GM23338 (cell line): Measurements from ENCODE around the gene NIM1K. TPM values are rescaled to one million over a fixed set of nuclear protein-coding genes. Genes with fewer than 3 reads are reported as not detected.
A peak's percentile ranks its signal among the peaks of the same experiment; 100 is the strongest.

Experiments used
- ATAC-seq: fragments of 200-7000 bp; cut with Tn5 transposase; 3 replicates; pipeline ENCODE4 v1.9.1; 2020
- DNase-seq: peaks from one replicate; pipeline ENCODE4 v3.0.0-alpha.2; 2015; ENCODE audit warnings: low spot score
- H2AFZ ChIP-seq: fragments of 200-600 bp; sonication (generic); 2 replicates; pipeline ENCODE4 v1.8.0; 2016; ENCODE audit warnings: antibody characterized with exemption, mild to moderate bottlenecking, moderate library complexity
- H3F3A ChIP-seq: fragments of 200-600 bp; sonication (generic); replicated peaks from 2 replicates; pipeline ENCODE4 v1.8.0; 2017; ENCODE audit warnings: antibody characterized with exemption, mixed run types, low read depth
- H3K27ac ChIP-seq: fragments of 200-600 bp; sonication (generic); 2 replicates; pipeline ENCODE4 v1.6.1; 2016; ENCODE audit warnings: low read depth
- H3K27me3 ChIP-seq: fragments of 200-600 bp; sonication (generic); 2 replicates; pipeline ENCODE4 v1.8.0; 2016; ENCODE audit warnings: mild to moderate bottlenecking, mixed run types, moderate library complexity; ENCODE audit not compliant: insufficient read depth
- H3K36me3 ChIP-seq: fragments of 200-600 bp; sonication (generic); 2 replicates; pipeline ENCODE4 v1.8.0; 2016; ENCODE audit warnings: mild to moderate bottlenecking; ENCODE audit not compliant: insufficient read depth
- H3K4me1 ChIP-seq: fragments of 200-600 bp; sonication (generic); 2 replicates; pipeline ENCODE4 v1.8.0; 2016; ENCODE audit warnings: mild to moderate bottlenecking, moderate library complexity; ENCODE audit not compliant: insufficient read depth
- H3K4me2 ChIP-seq: fragments of 200-600 bp; sonication (generic); 2 replicates; pipeline ENCODE4 v1.7.1; 2017; ENCODE audit warnings: mixed run types
- H3K4me3 ChIP-seq: fragments of 200-600 bp; sonication (generic); 2 replicates; pipeline ENCODE4 v1.6.1; 2016; ENCODE audit warnings: mixed run types
- H3K79me2 ChIP-seq: fragments of 200-600 bp; sonication (generic); replicated peaks from 2 replicates; pipeline ENCODE4 v1.8.0; 2017; ENCODE audit warnings: mild to moderate bottlenecking; ENCODE audit not compliant: insufficient read depth
- H3K9me2 ChIP-seq: fragments of 200-600 bp; sonication (generic); 2 replicates; pipeline ENCODE4 v1.8.0; 2017; ENCODE audit not compliant: insufficient read depth
- H4K20me1 ChIP-seq: fragments of 200-600 bp; sonication (generic); replicated peaks from 2 replicates; pipeline ENCODE4 v1.8.0; 2017; ENCODE audit warnings: mild to moderate bottlenecking; ENCODE audit not compliant: insufficient read depth
- H3K27ac Mint-ChIP-seq: 2 replicates; pipeline ENCODE4 v1.8.0; 2020; ENCODE audit warnings: inconsistent platforms, mild to moderate bottlenecking, moderate library complexity, mixed read lengths
- H3K27me3 Mint-ChIP-seq: 3 replicates; pipeline ENCODE4 v1.8.0; 2022; ENCODE audit warnings: low read depth, mild to moderate bottlenecking, moderate library complexity, mixed read lengths, inconsistent platforms; ENCODE audit not compliant: insufficient read depth, poor library complexity
- H3K36me3 Mint-ChIP-seq: 3 replicates; pipeline ENCODE4 v1.8.0; 2021; ENCODE audit warnings: low read depth, mild to moderate bottlenecking, inconsistent platforms, moderate library complexity, mixed read lengths
- H3K4me1 Mint-ChIP-seq: 3 replicates; pipeline ENCODE4 v1.8.0; 2020; ENCODE audit warnings: mild to moderate bottlenecking, inconsistent platforms, mixed read lengths
- H3K4me3 Mint-ChIP-seq: 3 replicates; pipeline ENCODE4 v1.8.0; 2021; ENCODE audit warnings: moderate library complexity, mild to moderate bottlenecking, inconsistent platforms, mixed read lengths
- H3K9me3 Mint-ChIP-seq: 3 replicates; pipeline ENCODE4 v1.8.0; 2020; ENCODE audit warnings: moderate library complexity, mild to moderate bottlenecking, inconsistent platforms, mixed read lengths
- CREB1 ChIP-seq: fragments of 250-450 bp; sonication (Bioruptor Pico); IDR thresholded peaks from 2 replicates; pipeline ENCODE4 v1.5.0; 2020; ENCODE audit warnings: low read depth, mild to moderate bottlenecking, moderate library complexity
- EZH2 ChIP-seq: fragments of 200-600 bp; sonication (generic); IDR thresholded peaks from one replicate; pipeline ENCODE4 v1.8.0; 2017; ENCODE audit warnings: antibody characterized with exemption, mild to moderate bottlenecking, low read depth; ENCODE audit not compliant: unreplicated experiment
- EZH2phosphoT487 ChIP-seq: fragments of 200-600 bp; sonication (generic); IDR thresholded peaks from one replicate; pipeline ENCODE4 v1.8.1; 2018; ENCODE audit warnings: antibody characterized with exemption; ENCODE audit not compliant: unreplicated experiment
- JUNB ChIP-seq: IDR thresholded peaks from one replicate; pipeline ENCODE4 v1.6.1; 2016; ENCODE audit warnings: antibody characterized with exemption; ENCODE audit not compliant: unreplicated experiment
- POLR2AphosphoS5 ChIP-seq: IDR thresholded peaks from 2 replicates; pipeline ENCODE4 v1.6.1; 2016; ENCODE audit warnings: antibody characterized with exemption, low read depth
- REST ChIP-seq: IDR thresholded peaks from one replicate; pipeline ENCODE4 v1.6.1; 2018; ENCODE audit warnings: antibody characterized with exemption; ENCODE audit not compliant: unreplicated experiment
- STAT1 ChIP-seq: IDR thresholded peaks from one replicate; pipeline ENCODE4 v1.6.1; 2016; ENCODE audit warnings: antibody characterized with exemption; ENCODE audit not compliant: unreplicated experiment
- ZNF114 ChIP-seq: fragments of 250-450 bp; sonication (Bioruptor Pico); IDR thresholded peaks from 2 replicates; pipeline ENCODE4 v1.5.0; 2020; ENCODE audit warnings: mild to moderate bottlenecking, moderate library complexity
- ZNF331 ChIP-seq: fragments of 250-450 bp; sonication (Bioruptor Pico); IDR thresholded peaks from 2 replicates; pipeline ENCODE4 v1.5.0; 2020; ENCODE audit warnings: low read depth, mild to moderate bottlenecking, moderate library complexity
- ZNF462 ChIP-seq: fragments of 250-450 bp; sonication (Bioruptor Pico); IDR thresholded peaks from 2 replicates; pipeline ENCODE4 v1.5.0; 2020; ENCODE audit warnings: mild to moderate bottlenecking, moderate library complexity
- polyA plus RNA-seq: library from polyadenylated mRNA; unstranded; fragments of >200 nt; fragmentation: Nextera tagmentation; extraction: Ambion mirVana; gene quantifications from 2 replicates; pipeline ENCODE4 v1.2.1, GENCODE V29; 2016
- total RNA-seq: library from RNA; depleted of rRNA; stranded (reverse); fragments of >200 nt; shearing (Covaris generic); gene quantifications from 2 replicates; pipeline ENCODE4 v1.2.3, GENCODE V29; 2014

The NIM1K gene
- total and polyA plus RNA-seq, 2 experiments from 2014 or later, result not detected

- no peak for TF ChIP-seq REST
- TF ChIP-seq POLR2AphosphoS5, result no peak
- TF ChIP-seq EZH2, result no peak
- TF ChIP-seq EZH2phosphoT487, result no peak
- TF ChIP-seq CREB1 (CRISPR knock-in tag), result no peak
These were observed 120.6 kb downstream of the NIM1K start (continued) for GRCh38 chr5:43312699-43313034.

GRCh38 chr5:43313035-43313853, 121.2 kb downstream of the NIM1K start, which contains the start of gene HMGCS1:
HMGCS1 (minus strand) TSS chr5:43313412; CDS start chr5:43298965, 14,447 bp downstream.
- peak; percentile 94 for ATAC-seq
- peaks cover 38% of the 10 kb centered on the region; the same call in 2 of the 3 replicates for H3K36me3 Mint-ChIP-seq
- peaks cover 50% of the 10 kb centered on the region for H3K79me2 ChIP-seq
- peak within 1 kb of the TSS; percentile 77 for H3K4me3 ChIP-seq
- peaks cover 4% of the 10 kb centered on the region; the same call in 2 of the 3 replicates for H3K9me3 Mint-ChIP-seq
- H3K36me3 ChIP-seq, result no peaks in the 10 kb centered on the region; the same call in 1 of the 2 replicates
- DNase-seq, result peak; percentile 99
- peak within 1 kb of the TSS; percentile 98 for H3K27ac Mint-ChIP-seq
- H3K4me2 ChIP-seq, result peak within 1 kb of the TSS; percentile 79
- H3F3A ChIP-seq, result no peaks in the 10 kb centered on the region
- H3K27me3 ChIP-seq, result no peaks in the 10 kb centered on the region
- H3K4me3 Mint-ChIP-seq, result peak within 1 kb of the TSS; percentile 100
- peak within 1 kb of the TSS; percentile 97 for H2AFZ ChIP-seq
- H3K4me1 ChIP-seq, result peaks cover 39% of the 10 kb centered on the region
- peaks cover 44% of the 10 kb centered on the region for H4K20me1 ChIP-seq
- H3K27me3 Mint-ChIP-seq, result peaks cover 5% of the 10 kb centered on the region
- H3K27ac ChIP-seq, result peak within 1 kb of the TSS; percentile 72
- peaks cover 47% of the 10 kb centered on the region for H3K4me1 Mint-ChIP-seq
- peaks cover 15% of the 10 kb centered on the region for H3K9me2 ChIP-seq
- no peak for TF ChIP-seq JUNB
- no peak for TF ChIP-seq ZNF462 (CRISPR knock-in tag)
- TF ChIP-seq STAT1, result no peak
- TF ChIP-seq ZNF114 (CRISPR knock-in tag), result no peak
- no peak for TF ChIP-seq EZH2
- peak; percentile 91 for TF ChIP-seq CREB1 (CRISPR knock-in tag)
- TF ChIP-seq ZNF331 (CRISPR knock-in tag), result no peak
- no peak for TF ChIP-seq REST
- TF ChIP-seq POLR2AphosphoS5, result peak; percentile 88
